CD1c-positive myeloid dendritic cell (primary cell): Measurements from ENCODE around the gene MKRN2.
"Not testable (repeated sequence)": the region's sequence is repeated elsewhere in the genome, so short reads cannot be mapped to it uniquely, and the experiment has no call there.

ENCODE experiments used
- DNase-seq: peaks from one replicate; pipeline ENCODE4 v3.0.0-alpha.2; 2016; ENCODE audit errors: extremely low spot score

Gene MKRN2

DNA sequence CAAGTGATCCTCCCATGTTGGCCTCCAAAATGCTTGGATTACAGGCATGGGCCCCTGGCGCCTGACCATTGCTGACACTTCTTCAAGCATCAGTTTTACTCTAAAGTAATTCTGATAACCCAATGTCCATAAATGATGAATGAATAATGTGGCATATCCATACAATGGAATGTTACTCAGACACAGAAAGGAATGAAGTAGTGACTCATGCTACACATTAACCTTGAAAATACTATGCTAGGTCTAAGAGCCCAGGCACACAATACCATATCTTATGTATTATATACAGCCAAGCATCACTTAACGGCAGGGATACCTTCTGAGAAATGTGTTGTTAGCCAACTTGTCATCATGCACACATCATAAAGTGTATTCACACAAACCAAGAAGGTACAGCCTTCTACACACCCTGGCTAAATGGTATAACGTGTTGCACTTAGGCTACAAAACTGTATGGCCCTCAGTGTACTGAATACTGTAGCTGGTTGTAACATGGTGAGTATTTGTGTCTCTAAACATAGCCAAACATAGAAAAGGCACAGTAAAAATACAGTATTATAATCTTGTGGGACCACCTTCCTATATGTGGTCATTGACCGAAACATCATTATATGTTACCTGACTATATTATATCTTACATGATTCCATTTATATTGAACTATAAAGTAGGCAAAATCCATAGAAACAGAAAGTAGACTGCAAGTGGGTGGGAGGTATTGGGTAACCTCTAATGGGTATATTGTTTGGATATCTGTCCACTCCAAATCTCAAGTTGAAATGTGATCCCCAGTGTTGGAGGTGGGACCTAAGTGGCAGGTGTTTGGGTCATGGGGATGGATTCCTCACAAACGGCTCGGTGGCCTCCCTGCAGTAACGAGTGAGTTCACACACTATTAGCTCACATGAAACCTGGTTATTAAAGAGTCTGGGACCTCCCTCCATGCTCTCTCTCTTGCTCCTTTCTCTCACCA is 31.4 kb downstream of the MKRN2 start:
- no peak for DNase-seq

DNA sequence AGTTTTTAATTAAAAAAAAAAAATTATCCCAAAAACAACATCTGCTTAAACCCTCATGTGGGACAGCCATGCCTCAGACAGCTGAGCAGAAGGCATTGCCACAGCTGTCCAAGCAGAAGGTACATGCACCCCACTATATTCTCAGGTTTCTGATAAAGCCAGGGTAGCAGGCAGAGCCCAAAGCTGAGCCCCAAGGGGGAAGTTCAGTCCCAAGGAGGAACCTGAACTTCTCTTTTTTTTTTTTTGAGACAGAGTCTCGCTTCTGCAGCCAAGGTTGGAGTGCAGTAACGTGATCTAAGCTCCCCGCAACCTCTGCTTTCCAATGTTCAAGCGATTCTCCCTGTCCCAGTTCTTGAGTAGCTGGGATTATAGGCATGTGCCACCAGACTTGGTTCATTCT is 33.2 kb downstream of the MKRN2 start:
- peak; percentile 58 for DNase-seq

DNA sequence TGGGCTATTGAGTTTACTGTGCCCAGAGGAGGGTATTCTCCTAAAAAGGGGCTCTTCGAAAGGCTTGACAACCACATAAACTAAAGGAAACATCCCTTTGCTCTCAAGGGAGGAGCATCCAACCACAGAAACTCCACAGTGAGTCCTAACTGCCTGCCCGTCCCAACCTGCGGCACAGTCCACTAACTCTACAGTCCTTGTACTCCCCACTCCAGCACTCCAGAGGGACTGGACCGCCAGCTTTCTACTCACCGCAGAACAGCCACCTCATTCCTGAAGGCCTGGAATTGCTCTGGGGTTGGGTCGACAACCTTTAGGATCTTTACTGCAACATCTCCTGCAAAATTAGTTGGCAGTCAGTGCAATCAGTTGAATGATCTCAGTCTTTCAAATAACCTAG is 34.6 kb downstream of the MKRN2 start:
- no peak for DNase-seq

DNA sequence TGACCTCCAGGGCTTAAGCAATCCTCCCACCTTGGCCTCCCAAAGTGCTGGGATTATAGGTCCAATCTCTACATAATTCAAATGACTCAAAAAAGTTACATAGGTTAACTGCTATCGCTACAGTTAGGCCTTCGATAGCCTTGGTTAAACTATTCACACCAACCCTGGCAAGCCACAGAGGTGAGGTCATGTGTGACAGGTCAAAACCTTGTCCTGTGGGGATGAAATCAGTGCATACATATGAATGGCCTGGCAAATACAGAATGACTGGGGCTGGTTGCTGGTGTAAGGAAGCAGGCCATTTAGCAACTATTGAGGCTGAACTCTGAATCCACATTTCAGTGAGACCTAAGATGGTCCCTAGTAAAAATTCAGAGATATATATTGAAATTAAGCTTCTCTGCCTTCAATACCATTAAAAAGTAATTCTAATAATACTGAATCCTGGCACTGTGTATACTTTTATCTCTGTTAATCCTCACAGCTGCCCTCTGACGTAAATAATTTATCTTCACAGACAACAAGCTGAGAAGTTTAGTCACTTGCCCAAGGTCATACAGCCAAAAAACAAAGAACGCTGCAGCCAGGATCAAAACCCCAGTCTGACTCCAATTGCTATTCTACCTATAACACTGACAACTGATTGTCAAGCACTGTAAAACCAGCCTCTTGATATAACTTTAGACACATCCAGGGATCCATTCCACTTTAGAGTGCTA is 35.3 kb downstream of the MKRN2 start:
- DNase-seq, result no peak

DNA sequence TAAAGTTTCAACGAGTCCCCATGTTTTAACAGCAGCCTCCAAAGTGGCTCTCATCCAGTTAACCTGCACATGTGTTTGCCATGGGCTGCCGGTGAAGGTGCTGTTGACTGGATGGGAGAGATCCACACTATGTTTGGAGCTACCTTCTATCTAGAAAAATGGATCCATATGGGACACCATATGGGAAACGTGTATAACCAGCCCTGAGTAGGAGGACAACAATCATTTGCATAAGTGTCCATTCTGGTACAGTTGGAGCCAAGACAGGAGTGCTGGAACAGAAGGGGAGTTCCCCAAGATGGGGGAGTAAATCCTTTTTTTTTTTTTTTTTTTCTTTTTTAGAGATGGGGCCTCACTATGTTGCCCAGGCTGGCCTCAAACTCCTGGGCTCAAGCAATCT is 36.6 kb downstream of the MKRN2 start:
- no peak for DNase-seq

DNA sequence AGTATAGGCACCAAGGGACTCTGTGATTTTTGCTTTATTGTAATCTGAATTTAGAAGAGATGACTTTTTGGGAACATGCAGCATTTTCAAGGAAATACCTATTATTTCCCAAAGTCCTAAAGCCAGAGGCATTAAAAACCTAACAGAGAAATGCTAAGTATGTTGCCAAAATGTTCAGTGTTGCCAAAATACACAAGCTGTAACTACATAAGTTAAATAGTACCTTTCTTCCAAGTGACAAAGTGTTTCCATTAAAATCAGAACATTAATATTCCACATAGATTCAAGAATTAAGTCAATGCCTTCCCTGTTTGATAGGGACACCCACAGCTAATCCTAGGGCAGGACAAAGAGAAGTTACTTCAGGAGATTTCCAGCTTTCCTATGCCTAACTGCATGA is 42.0 kb downstream of the MKRN2 start:
- no peak for DNase-seq

DNA sequence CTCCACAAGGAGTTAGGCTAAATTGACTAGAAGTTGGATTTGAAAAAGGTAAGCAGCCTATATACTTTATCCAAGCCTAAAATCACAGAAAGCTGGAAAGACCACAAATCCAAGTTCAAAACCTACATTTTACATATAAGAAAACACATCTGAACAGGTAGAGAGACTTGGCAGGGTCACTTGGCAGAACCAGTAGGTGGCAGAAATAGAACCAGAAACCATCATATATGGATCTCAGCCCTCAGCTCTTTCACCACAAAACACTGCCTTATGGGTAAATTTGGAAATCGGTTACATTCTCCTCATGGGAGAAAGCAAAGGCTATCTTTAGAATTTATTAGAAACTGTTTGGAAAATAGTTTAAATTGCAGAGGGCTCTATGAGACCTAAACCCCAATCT is 44.2 kb downstream of the MKRN2 start:
- no peak for DNase-seq

DNA sequence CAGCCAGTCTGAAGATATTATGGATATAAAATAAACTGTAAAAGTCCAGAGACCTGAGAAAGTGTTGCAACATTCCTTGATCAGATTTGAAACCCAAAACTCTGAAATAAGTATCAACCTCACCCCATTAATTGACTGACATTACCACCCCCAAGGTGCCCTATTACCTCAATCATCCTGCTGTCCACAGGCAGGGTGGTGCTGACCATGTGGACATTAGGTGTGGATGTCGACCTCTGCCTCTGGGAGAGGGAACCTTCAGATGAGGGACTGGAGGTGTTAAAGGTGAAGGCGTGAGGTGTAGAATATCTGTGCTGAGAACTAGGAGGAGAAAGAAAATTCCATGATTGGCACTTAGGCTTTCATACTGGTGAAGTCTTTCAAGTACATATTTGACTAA is 47.1 kb downstream of the MKRN2 start:
- DNase-seq, result no peak

DNA sequence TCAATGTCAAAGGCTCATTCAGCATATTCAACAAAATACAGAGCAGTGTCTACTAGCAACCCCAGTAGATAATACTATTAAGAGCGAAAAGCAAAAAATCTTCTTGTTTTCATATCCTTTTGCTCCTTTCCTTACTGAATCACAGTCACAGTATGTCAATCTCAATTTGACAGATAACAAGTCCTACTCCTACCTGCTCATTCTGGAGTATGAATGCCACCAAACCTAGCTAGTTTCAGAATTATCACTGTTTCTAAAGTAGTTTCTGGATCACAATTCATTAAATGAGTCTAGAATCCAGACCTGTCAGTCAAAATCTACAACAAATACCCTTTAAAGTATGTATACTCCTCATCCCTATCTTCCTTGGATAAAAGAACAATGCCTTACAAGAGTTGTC is 51.5 kb downstream of the MKRN2 start:
- DNase-seq, result no peak

DNA sequence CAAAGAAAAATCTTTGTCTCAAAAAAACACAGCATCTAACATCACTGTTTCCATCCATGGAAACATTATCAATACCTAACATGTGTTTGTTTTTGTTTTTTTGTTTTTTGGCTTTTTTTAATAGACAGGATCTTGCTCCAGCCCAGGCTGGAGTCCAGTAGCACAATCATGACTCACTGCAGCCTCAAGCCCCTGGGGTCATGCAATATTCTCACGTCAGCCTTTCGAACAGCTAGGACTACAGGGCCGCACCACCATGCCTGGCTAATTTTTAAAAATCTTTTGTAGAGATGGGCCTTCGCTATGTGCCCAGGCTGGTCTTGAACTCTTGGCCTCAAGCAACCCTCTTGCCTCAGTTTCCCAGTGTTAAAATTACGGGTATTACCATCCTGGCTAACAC is 54.2 kb downstream of the MKRN2 start:
- DNase-seq, result no peak

DNA sequence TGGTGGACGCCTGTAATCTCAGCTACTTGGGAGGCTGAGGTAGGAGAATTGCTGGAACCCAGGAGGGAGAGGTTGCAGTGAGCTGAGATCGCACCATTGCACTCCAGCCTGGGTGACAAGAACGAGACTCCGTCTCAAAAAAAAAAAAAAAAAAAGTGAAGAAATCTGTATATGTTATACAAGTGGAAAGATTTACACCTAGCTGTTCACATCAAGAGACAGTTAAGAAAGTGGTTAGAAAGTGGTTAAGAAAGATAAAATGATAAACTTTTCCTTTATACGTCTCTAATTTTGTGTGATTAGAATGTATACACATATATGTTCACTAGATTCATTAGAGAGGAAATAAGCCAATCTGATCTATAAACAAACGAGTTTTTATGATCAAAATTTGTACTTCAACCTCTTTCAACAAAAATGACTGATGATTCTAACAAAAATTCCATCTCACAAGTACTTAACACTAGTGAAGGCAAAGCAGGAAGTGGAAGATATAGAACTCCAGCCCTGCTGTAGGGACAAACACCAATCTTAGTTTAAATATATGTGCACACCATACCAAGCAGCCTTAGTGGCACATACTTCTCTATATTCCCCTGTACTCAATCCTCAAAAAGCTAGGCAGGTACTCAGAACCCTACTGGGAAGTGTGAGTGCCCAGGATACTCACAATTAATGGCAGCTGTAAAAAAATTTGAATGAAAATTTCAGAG is 55.8 kb downstream of the MKRN2 start:
- no peak for DNase-seq

DNA sequence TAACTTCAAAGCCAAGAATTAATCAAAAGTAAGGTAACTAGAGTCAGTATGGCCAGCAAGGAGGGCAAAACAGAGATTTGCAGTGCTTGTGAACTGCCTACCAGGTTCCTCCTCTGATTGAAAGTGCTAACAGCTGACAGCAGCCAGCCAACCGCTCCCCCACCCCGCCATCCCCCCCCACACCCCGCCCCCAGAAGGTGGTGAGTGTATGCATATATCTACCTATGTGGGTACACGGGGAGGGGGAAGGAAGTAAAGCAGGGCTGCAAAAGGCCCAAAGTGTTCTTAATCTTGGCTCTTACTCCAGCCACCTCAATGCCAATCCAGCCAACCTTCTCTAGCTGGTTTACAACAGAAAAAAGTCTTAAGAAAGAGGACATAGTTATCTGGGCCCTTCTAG is 56.4 kb downstream of the MKRN2 start:
- DNase-seq, result no peak

DNA sequence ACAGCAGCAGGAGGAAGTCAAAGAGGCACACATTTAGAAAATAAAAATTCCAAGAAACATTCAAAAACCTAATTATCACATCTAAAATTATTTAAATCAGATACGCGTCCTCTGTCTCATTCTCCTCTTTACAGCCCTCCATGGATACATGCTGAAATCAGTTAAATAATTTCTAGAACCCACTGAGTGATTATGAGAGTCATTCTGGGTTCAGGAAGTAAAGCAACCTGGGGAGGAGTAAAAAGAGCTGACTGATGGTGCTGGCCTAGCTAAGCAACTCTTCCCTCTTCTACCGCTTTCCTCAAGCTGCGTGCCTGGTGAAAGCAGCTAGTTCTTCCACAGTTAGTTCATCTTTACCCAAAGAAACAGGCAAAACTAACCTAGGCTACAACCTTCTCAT is 58.4 kb downstream of the MKRN2 start:
- no peak for DNase-seq

DNA sequence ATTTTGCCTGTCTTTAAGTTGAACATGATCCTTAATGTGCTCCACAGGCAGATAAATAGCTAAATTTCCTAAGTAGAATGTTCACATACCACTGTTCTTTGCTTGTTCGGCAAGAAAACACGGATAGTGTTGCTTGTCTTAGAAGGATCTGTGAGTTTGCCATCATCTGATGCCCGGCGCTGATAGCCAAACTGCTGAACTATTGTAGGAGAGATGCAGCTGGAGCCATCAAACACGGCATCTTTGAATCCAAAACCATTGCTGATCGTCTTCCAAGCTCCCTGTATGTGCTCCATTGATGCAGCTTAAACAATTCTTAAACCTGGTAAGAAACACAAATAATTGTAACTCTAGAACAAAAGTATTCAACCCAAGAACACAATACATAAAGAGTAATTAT is 61.5 kb downstream of the MKRN2 start:
- DNase-seq, result no peak

DNA sequence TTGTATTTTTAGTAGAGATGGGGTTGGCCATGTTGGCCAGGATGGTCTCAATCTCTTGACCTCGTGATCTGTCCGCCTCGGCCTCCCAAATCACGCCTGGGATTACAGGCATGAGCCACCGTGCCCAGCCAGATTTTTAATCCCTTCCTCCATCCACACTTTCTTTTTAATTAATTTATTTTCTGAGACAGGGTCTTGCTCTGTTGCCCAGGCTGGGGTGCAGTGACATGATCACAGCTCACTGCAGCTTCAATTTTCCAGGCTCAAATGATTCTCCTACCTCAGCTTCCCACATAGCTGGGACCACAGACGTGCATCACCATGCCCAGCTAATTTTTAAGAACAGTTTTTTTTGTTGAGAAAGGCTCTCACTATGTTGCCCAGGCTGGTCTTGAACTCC is 63.4 kb downstream of the MKRN2 start:
- DNase-seq, result no peak

DNA sequence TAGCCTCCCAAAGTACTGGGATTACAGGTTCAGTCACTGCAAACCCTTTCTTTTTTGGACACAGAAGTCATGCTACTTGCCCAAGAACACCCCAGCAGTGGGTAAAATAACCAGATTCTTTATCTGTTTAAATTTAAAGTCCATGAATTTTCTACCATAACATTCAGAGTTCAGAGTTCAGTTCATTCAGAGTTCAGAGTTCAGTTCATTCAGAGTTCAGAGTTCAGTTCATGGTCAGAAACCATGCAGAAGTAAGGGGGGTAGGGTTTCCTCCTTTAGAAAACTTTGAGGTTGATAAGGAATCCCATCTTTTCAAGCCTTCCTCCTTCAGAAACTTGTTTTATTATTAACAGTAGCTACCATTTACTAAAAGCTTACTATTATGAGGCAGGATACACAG is 63.8 kb downstream of the MKRN2 start:
- no peak for DNase-seq

DNA sequence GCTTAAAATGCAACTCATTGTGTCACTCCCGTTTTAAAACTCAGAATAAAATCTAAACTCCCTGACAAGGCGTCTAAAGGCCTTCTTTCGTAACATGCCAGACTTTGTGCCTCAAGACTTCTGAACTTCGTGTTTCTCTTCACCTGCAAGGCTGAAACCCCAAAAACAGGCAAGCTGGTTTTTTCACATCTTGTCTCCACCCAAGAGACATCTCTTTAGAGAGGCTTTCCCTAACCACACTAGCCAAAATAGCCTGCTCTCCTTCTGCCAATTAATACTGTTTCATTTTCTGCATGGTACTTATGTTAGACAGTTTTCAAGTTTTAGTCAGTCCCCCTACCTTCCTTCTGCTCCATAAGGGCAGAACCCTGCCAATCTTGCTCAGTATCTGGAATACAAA is 65.4 kb downstream of the MKRN2 start:
- no peak for DNase-seq

DNA sequence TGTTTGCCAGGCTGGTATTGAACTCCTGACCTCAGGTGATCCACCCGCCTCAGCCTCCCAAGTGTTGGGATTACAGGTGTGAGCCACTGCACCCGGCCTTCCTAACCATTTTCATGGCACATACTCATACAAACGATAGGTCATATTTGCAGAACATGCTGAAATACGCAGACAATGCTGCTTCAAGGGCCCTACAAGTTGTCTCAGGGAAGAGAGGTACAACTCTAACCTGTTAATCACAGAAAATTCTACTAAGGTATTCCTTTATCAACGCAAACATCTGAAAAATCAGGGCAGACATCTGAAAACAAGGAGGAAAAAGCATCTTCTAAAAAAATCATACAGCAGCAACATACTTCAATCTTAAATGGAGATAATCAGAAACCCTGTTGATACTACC is 67.2 kb downstream of the MKRN2 start:
- DNase-seq, result no peak

DNA sequence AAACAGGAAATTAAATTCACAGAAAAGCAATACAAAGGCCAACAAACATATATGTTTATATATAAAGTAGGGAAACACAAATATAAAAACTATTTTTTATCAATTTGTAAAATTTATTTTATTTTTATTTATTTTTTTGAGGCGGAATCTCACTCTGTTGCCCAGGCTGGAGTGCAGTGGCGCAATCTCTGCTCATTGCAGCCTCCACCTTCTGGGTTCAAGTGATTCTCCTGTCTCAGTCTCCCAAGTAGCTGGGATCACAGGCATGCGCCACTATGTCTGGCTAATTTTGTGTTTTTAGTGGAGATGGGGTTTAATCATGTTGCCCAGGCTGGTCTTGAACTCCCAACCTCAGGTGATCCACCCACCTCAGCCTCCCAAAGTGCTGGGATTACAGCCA is 68.1 kb downstream of the MKRN2 start:
- DNase-seq, result not testable (repeated sequence)

DNA sequence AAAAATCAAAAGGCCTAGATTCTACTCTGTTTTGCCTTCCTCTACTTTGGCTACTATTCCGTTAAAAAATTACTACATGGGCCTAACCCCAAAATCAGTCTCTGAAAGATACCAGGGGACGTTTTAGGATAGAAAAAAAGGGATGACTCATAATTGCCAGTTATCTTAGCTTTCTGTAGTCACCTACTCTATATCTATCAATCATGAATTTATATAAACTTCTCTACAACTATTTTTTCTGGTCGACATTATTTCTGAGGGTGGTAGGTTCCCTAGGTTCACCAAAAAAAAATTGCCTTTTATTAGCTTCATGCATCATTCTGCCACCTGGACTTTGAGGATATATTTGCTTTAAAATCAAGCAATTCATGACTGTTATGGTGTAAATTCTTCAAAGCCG is 70.5 kb downstream of the MKRN2 start:
- no peak for DNase-seq

DNA sequence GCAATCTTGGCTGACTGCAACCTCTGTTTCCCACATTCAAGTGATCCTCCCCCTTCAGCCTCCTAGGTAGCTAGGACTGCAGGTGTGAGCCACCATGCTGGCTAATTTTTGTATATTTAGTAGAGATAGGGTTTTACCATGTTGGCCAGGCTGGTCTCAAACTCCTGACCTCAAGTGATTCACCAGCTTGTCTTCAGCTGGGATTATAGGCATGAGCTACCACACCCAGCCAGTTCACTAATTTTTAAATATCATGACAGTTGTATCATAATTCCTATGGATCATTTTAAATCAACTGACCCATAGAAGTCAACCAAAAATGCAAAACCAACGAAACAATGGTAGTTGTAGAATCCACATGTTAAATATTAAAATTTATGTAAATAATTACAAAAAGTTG is 71.9 kb downstream of the MKRN2 start:
- no peak for DNase-seq

DNA sequence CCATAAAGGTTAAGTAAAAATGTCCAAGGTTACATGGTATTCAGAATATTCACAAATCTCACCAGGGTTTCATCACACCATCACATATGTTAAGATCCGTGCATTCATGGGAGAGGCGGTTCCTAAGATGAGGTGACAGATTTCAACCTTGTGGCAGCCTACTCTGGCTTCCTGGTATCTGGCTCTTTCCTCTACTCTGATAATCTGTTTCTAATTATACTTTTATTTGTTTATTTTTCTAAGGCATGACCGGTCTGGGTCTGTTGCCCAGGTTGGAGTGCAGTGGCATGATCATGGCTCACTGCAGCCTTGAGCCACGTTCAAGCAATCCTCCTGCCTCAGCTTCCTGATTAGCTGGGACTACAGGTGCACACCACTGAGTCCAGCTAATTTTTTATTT is 72.7 kb downstream of the MKRN2 start:
- DNase-seq, result no peak

DNA sequence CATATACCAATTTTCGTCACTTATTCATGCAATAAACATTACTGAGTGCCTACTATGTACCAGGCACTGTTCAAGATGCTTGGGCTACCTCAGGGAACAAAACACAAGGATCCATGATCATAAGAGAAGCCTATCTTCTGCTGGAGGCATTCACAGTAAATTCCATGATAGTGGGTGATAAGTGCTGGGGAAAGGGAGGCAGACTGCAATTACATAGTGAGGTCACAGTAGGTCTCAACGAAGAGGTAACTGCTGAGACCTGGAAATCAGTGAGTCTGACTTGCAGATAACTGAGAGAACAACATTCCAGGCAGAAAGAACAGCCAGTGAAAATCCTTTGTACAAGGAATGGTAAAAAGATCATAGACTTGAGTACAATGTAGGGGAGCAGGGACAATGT is 73.4 kb downstream of the MKRN2 start:
- DNase-seq, result no peak
